GM12873 (cell line): ENCODE measurements around the gene DPY30.

Experiments
- TF ChIP-seq, protein P1 (sequence below): IDR thresholded peaks from 2 replicates; pipeline ENCODE4 v1.5.1; 2012; ENCODE audit warnings: low read depth, mild to moderate bottlenecking, moderate library complexity, low read length, control low read depth; ENCODE audit not compliant: insufficient read depth; ENCODE audit errors: missing control alignments

Gene DPY30

DNA sequence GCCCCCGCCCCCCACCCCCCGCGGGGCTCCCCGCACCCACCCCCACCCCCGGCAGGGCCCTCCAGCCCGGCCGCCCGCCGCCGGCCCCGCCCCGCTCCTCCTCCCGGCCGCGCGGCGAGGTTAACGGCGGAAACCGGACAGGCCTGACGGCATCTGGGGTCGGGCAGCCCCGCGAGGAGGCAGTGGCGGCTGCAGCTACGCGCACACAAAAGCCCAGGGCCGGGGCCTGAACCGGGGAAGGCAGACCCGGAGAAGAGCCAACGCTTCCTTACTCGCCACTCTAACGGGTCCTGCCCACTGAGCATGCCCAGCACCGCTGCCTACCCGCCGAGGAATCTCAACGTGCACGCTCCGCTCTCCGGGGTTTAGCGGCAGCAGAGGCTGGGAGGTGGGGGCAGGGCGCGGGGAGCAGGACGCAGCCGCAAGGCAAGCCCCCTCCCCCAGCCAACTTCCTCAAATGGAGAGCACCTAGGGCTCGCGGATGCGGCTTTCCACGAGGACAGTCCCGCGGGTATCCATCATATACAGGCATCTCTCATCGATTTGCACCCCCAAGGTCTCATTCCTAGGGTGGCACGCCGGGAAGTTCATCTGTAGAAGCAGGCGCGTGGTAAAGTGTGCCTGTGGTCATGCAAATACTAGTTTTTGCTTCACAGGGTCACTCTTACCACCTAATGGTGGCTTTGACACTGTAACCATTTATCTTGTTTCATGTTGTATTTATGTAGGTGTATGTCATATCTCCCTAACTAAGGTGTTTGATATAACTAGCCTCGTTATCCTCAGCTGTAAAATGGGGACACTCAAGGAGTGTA lies 28.7 kb downstream of the DPY30 start, which contains the start of gene MEMO1:
Gene MEMO1 (minus strand): TSS at position 339 of the 815 bp plus-strand sequence. CDS start 761 bp downstream, outside the sequence.
- TF ChIP-seq, protein P1, sequence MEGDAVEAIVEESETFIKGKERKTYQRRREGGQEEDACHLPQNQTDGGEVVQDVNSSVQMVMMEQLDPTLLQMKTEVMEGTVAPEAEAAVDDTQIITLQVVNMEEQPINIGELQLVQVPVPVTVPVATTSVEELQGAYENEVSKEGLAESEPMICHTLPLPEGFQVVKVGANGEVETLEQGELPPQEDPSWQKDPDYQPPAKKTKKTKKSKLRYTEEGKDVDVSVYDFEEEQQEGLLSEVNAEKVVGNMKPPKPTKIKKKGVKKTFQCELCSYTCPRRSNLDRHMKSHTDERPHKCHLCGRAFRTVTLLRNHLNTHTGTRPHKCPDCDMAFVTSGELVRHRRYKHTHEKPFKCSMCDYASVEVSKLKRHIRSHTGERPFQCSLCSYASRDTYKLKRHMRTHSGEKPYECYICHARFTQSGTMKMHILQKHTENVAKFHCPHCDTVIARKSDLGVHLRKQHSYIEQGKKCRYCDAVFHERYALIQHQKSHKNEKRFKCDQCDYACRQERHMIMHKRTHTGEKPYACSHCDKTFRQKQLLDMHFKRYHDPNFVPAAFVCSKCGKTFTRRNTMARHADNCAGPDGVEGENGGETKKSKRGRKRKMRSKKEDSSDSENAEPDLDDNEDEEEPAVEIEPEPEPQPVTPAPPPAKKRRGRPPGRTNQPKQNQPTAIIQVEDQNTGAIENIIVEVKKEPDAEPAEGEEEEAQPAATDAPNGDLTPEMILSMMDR: no peak

- TF ChIP-seq, protein P1: no peak
Observed at GRCh38 chr2:32009516-32010256, 29.9 kb downstream of the DPY30 start.

DNA sequence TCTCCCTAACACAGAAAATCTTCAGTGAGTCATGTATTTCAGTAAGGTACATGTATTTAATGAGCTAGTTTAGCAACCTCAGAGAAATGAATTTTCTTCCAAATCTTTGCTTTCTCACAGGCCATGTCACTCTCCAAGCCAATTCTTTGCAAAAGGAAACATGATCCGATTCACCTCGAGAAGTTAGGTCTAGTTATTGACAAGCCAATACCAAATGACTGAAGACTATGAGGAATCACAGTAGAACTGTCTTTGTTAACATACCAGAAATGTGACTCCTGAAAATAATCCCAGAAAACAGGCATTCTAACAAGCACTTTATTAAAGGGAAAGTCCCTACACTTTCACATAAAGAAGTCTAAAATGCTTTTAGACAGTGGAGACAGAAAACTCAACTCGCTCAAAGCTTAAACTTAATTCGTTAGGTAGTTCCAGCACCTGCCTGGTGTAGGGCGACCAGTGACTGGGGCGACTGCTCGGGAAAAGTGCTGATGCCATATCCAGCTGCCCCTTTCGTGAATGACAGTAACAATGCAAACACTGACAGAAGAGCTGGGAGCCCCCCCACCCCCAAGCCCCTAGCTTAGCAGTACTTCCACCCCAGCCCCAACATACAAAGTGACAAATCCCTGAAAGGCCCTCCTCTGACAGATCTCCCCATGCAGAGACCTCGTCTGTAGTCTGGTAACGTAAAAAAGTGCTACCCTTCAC lies 30.6 kb downstream of the DPY30 start:
- TF ChIP-seq, protein P1: no peak

GRCh38 chr2:32007121-32007391 lies 32.5 kb downstream of the DPY30 start:
- TF ChIP-seq, protein P1: no peak

DNA sequence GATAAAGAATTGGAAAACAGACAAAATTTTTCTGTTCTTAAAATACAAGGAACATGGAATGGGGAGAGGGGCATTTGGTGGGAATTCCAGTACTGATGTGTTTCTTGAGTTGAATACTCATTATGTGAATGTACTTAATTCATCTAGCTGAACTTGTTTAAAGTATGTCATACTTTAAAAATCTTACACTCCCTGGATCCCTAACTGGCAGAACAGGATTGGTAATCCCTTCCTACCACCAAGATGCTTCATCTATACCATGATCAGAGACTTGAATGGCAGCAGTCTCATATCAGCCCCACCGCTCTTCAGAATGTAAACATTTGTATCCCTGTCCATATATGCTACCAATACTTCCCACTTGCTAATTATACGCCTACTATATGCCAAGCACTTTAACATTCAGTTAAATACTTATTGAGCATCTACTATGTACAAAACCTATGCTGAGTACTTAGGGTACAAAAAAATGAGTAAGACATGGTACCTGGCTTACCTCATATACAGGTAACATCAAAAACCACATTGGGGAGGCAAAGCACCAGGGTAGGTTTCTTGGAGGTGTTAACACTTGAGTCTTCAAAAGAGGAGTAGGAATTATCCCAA lies 34.1 kb downstream of the DPY30 start:
- TF ChIP-seq, protein P1: no peak

DNA sequence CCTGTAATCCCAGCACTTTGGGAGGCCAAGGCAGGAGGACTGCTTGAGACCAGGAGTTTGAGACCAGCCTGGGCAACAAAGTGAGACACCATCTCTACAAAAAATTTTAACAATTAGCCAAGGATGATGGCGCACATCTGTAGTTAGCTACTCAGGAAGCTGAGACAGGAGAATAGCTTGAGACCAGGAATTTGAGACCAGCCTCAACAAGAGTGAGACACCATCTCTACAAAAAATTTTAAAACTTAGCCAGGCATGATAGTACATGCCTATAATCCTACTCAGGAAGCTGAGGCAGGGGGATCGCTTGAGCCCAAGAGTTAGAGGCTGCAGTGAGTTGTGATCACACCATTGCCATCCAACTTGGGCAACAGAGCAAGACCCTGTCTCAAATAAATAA lies 35.8 kb downstream of the DPY30 start:
- TF ChIP-seq, protein P1: no peak
